RPMI8226 (cell line): ENCODE measurements around the gene MRC2.
"Not testable (repeated sequence)": the region's sequence is repeated elsewhere in the genome, so short reads cannot be mapped to it uniquely, and the experiment has no call there.

Experiments used
- DNase-seq: peaks from one replicate; pipeline ENCODE4 v3.0.0-alpha.2; 2015

Gene MRC2

GRCh38 chr17:62681061-62681938, 53.8 kb downstream of the MRC2 start:
- DNase-seq = no peak

- no peak for DNase-seq
Observed at GRCh38 chr17:62681939-62682381, 54.5 kb downstream of the MRC2 start.

GRCh38 chr17:62684179-62684578, 56.7 kb downstream of the MRC2 start:
- no peak for DNase-seq

GRCh38 chr17:62687997-62688396, 60.5 kb downstream of the MRC2 start:
- DNase-seq = no peak

GRCh38 chr17:62688398-62689160, 61.1 kb downstream of the MRC2 start:
- no peak for DNase-seq

GRCh38 chr17:62689441-62690167, 62.1 kb downstream of the MRC2 start:
- DNase-seq = no peak

- no peak for DNase-seq
Observed at GRCh38 chr17:62690168-62690897, 62.9 kb downstream of the MRC2 start.

GRCh38 chr17:62691589-62691915, 64.1 kb downstream of the MRC2 start:
- not testable (repeated sequence) for DNase-seq

- no peak for DNase-seq
Observed at GRCh38 chr17:62692159-62692651, 64.7 kb downstream of the MRC2 start.

- peak; percentile 29 for DNase-seq
Observed at GRCh38 chr17:62692721-62693431, 65.4 kb downstream of the MRC2 start.

- DNase-seq = no peak
Observed at GRCh38 chr17:62693616-62694409, 66.3 kb downstream of the MRC2 start.

GRCh38 chr17:62695093-62695738, 67.7 kb downstream of the MRC2 start:
- not testable (repeated sequence) for DNase-seq

GRCh38 chr17:62696256-62696655, 68.8 kb downstream of the MRC2 start:
- DNase-seq = no peak

GRCh38 chr17:62696726-62697490, 69.4 kb downstream of the MRC2 start:
- no peak for DNase-seq

GRCh38 chr17:62698459-62698858, 71.0 kb downstream of the MRC2 start:
- DNase-seq = not testable (repeated sequence)

- peak; percentile 57 for DNase-seq
Observed at GRCh38 chr17:62700964-62701705, 73.7 kb downstream of the MRC2 start.

GRCh38 chr17:62701706-62702085, 74.2 kb downstream of the MRC2 start:
- no peak for DNase-seq

GRCh38 chr17:62702746-62703260, 75.3 kb downstream of the MRC2 start:
- no peak for DNase-seq
